ENCODE data around the gene CERS2.

The CERS2 gene

DNA sequence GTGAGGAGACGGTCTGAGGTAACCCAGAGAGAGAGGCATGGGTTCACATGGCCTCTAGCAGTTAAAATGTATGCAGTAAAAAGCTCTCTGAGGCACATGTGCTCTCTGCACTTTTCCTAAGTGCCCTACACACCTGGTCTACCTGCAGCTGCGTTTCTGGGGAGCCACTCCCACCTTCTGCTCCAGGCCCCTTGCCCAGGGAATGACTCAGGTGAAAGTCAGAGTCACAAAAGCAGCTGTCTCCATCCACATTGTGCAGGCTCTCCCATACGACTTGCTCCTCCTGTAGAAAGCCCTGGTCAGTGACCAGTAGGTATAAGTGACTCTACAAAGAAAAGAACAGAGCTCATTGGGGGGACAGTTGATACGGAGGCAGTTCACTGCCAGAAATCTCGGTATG, 23.3 kb upstream of the CERS2 start:
- DNase-seq (ENCODE audit: low spot score), result no peak

DNA sequence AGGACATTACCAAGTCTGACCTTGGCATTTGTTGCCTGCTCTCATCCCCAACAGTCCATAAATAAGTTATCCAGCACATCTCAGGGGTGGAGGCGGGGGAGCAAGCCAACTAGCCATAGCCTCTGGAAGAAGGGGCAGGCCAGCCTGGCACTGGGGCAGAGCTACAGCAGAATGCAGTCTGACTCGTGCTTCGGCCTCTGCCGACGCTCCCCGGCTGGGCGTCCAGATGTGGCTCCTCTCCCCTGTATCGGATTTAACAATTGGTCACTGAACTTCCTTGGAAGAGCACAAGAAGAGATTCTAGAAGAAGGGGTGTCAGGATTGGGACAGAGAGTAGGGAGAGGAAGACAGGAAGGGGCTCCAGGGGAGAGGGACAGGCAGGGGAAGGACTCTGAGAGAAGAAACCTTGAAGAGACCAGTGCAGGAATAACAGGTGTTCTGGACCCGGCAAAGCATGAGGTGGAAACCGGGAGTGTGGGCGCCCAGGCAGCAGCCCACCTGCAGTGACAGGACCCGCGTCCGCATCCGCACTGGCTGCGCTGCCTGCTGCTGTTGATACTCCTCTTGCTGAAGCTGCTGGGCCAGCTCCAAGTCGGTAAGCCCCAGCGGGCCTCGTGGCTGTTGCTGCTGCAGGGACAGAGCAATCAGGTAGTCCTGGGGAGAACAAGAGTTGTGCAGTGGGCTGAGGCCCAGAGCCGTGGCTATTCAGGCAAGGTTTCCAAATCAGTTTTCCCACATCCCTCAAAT, 22.7 kb upstream of the CERS2 start:
- DNase-seq (ENCODE audit: low spot score), result no peak

DNA sequence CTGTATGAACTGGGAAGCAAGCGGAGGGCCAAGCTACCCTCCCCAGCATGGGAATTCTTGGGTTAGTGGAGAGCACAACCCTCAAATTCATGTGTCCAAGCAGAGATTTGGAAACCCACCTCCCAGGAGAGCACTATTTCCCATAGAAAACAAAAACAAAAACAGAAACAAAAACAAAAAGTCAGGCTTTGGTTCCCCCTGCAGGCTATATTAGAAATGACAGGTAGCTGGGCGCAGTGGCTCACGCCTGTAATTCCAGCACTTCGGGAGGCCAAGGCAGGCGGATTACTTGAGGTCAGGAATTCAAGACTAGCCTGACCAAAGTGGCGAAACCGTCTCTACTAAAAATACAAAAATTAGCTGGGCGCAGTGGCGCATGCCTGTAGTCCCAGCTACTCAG, 21.3 kb upstream of the CERS2 start:
- DNase-seq (ENCODE audit: low spot score), result no peak

DNA sequence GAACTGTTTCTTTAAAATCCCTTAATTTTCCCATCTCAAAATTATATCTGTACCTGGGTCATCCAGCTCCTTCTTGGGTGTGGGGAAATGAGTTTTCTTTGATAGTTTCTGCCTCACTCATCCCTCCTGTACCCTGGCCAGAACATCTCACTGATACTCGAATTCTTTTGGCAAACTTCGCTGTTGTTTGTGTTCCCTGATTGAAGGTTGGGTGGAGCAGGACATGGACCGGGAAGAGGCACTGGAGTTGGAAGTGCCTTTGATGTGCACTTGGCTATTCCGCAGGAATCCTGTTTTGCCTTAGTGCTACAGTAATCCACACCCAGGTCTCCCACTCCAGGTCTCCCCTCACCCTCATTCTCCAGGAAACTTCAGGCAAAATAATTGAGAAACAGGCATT, 20.8 kb upstream of the CERS2 start:
- no peak for DNase-seq (ENCODE audit: low spot score)

DNA sequence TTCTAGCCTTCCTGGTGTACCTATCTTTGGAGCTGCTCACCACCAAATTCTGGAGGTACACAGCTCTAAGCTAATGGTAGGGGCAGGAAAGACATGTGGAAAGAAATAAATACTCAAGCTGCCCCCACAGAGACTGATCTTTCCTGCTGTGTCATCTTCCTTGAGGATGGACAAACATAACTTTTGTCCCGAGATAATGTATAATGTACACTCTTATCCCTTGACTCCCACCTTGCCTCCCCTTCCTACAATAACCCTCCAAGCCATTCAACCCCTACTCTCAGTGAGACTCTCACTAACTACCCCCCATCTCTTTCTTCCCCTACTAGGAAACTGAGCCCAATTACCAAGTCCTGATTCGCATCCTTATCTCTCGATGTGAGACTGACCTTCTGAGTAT, 19.6 kb upstream of the CERS2 start:
- DNase-seq (ENCODE audit: low spot score), result no peak

DNA sequence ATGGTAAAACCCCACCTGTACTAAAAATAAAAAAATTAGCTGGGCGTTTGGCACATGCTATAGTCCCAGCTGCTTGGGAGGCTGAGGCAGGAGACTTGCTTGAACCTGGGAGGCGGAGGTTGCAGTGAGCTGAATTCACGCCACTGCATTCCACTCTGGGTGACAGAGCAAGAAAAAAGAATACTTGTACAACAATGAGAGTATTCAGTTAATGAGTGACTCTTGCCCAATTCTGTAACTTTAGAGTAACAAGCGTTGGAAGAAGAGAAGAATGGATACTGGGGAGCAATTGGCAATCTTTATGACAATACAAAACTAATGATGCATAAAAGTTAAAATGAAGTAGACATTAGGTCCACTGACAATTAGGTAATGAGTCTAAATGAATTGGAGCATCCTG, 18.0 kb upstream of the CERS2 start:
- no peak for DNase-seq (ENCODE audit: low spot score)

DNA sequence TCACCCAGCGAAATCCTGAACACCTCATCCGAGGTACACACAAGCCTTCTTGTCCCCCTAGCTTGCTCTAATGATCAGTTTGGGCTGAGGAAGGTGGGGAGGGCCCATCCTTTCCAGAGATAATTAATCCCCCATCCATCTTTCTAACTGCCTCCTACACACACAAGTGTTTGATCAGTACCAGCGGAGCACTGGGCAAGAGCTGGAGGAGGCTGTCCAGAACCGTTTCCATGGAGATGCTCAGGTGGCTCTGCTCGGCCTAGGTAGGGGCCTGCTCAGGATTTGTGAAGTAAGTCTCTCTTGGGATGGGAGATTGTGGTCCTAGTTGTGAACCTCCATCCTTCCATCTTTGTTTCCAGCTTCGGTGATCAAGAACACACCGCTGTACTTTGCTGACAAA, 13.3 kb upstream of the CERS2 start:
- no peak for DNase-seq (ENCODE audit: low spot score)

DNA sequence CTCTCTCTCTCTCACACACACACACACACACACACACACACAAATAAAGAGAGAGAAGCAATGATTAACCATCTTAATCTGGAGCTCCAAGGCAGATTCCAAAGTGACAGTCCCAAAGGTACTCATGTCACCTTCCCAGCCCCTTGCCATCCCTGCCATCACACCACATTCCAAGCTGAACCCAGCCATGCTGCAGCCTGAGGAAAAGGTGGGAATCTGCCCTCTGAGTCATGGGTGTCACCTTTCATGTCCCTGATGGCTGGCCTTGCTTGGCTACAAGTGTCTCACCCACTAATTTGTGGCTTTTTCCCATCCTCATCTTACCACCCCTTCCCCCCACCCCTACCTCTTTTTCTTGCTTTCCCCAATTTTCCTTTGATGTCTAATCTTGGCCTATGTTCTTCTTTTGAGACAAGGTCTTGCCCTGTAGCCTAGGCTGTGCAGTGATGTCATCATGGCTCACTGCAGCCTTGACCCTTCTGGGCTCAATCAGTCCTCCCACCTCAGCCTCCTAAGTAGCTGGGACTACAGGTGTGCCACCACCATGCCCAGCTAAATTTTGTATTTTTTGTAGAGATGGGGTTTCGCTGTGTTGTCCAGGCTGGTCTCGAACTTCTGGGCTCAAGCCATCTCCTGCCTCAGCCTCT, 10.7 kb upstream of the CERS2 start:
- DNase-seq (ENCODE audit: low spot score), result no peak

DNA sequence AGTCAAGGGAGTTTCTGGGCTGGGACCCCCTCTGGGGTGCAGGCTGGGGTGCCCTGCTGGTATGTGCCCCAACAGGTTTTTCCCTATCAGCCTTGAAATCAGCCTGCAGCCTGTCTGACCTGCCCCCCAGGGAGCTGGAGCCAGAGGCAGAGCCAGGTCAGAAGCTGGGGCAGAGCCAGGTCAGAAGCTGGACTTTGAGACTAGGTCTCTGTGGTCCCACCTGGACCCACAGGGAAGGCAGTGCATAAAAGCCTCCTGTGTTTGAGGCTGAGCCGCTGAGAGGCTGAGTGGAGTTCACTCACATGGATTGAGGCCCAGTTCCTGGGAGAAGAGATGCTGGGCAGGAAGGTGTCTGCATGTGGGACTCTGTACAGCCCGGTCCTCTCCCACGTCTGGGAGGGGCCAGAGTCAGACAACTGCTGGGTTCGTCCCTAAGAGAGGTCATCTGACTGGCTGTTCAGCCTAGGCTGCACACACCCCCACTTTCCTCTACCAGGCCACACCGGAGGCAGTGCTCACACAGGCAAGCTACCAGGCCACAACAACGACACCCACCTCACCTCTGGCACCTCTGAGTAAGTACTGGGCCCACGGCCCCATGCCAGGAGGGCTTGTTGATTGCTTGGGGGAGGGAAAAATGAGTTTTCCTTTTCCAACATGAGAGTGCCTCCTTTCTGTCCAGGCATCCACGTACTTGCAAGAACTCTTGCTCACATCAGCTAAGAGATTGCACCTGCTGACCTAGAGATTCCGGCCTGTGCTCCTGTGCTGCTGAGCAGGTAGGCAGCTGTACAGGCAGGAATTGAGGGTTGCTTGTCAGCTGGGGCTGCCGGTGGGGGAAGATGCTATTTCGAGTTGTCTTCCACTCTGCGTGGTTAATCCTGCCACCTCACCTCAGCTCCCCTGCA, 7.4 kb upstream of the CERS2 start, which contains the start of gene ANXA9:
TSS of gene ANXA9 (plus strand) at position 488 of the 908 bp plus-strand sequence. CDS start 814 bp downstream, outside the sequence.
- DNase-seq (ENCODE audit: low spot score), result no peak

DNA sequence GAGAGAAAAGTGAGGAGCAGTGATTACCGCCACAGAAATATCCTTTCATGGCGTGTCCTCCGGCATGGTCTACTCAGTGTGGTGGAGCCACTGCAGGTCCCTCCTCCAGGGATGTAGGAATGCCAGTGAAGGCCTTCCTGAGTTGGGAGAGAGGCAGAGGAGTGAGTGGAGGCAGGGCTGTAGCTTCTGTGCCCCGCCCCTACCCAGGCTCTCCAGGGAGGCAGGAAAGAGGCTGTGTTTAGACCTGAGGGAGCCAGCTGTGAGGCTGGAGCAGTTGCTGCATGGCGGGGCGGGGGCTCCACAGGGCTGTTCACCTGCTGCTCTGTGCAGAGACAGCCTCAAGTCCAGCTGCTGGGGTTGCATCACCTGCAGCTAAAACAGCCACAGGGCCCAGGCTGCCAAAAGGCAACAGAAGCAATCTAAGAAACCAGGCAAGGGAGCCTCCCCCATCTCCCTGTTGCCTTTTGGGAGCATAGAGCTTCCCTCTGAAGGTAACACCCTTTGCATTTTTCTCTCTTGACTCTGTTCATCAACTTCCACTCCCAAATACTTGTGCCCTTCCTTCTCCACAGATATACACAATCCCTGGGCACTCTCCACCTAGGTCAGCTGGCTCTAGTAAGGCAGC, 6.7 kb upstream of the CERS2 start:
- DNase-seq (ENCODE audit: low spot score), result no peak

DNA sequence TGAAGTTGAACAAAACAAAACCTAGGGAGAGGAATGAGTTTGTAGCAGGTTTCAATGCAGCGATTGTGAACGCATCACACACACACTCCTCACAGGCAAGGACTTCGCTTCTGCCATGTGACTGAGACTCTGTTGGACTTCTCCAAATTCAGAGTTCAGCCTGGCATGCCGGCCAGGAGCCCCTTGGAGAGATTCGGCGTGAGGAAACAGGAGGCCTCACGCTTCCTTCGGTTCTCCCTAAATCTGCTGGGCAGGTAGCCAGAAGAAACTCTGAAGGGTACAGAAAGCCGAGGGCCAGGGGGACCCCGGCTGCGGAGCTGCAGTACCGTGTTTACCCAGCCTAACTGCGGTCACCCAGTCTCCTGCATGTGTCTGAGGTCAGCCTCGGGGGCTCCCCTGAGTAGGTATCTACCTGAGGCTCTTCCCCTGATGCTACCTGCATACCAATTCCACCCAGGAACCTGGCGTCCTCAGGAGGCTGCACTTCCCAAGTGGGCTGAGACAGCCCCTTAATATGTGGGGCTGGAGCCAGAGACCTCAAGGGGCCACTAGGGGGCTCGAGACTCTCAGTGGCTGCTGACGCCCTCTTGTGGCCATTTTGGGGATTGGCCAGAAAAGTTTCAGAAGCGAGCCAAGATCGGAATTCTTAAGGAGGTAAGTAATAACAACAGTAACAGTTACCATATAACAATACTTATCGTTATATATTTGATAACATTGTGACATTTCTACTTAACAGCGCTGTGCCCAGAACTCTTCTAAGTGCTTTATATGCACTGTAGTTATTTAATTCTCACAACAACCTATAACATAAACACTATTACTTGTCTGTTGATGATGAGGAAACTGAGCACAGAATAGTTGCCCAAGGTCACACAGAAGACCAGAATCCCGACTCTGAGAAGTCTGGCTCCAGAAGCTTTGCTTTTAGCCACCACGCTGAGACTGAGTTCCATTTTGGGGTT, 4.7 kb upstream of the CERS2 start:
- DNase-seq (ENCODE audit: low spot score), result peak; percentile 92

DNA sequence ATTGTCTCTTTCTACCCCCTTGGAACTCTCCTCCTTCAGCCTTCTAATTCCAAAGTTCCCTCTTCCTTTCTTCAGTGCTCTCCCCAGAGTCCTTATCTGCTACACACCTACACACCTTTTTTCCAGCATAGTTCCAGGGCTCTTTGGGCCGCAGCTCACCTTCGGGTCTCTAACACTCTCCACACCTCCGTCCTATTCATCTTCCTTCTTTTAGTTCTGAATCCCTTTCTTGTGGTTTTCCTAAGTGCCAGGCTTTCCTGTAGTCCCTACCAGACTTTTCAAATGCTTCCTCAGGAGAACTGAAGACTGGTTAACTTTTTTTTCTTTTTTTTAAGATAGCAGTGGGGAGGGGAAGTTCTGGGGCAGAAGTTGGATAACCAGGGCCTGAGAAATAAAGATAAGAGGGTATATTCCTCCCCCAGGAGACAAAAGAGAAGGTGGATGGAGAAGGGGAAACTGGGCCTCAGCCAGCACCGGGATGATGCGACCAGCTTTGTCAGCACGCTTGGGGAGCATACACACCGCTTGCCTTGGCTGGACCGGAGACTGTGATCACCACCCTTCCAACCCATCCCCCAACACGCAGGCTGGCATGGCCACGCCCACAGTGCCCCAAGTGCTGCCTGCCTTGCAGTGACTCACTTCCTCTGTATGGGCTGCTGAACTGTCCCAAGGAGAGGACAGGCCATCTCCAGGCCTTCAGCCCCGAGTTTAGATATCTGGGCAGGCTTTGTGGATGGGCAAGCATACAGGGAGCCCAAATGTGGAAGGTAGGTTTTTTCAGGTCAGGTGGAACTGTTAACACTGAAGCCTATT, 2.5 kb upstream of the CERS2 start:
- DNase-seq (ENCODE audit: low spot score), result peak; percentile 55

DNA sequence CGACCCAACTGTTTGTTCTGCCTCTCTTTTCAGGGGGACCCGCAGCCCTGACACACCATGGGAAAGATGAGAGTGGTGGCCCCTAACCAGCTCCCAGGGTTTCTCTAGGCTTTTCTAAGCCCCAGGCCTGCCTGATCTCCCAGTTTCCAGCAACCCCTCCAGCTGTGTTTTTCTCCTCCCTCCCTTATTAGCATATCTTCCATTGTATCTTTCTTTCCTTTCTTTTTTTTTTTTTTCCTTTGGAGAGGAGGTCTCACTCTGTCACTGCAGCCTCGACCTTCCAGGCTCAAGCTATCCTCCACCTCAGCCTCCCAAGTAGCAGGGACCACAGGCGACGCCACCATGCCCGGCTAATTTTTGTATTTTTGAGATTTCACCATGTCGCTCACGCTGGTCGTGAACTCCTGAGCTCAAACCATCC, 1.8 kb upstream of the CERS2 start:
- DNase-seq (ENCODE audit: low spot score), result no peak

DNA sequence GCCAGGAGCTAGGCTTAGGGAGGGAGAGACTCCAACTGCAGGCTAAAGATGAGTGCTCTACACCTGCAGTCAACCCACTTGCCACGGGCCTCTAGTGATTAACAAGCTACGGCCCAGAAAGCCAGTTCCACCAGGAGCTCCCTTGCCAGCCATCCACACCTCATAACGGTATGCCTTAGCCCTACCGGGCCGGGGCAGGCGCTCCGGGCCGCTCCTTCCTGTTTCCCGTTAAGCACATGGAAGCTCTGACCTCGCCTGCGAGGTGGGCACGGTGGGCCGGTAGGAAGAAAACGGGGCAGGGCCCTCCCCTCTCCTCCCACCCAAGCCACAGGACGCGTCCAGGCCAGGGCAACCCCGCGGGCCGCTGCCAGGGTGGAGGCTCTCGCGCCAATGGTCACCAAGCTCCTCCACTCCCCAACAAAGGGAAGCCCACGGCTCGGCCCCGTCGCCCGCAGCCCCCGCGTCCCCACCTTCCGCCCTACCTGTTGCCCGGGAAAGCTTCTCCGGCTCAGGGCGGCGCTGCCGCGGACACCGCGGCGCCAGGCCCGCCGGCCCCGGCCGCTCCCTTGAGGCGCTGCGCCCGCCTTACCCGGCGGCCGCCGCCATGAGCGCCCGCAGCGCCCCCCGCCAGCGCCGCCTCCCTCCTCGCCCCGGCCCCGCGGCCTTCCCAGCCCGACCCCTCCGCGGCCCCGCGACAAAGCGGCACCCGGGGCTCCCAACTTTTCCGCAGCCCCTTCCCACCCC, 627 bp downstream of the CERS2 start:
- peak; percentile 46 for DNase-seq (ENCODE audit: low spot score)

DNA sequence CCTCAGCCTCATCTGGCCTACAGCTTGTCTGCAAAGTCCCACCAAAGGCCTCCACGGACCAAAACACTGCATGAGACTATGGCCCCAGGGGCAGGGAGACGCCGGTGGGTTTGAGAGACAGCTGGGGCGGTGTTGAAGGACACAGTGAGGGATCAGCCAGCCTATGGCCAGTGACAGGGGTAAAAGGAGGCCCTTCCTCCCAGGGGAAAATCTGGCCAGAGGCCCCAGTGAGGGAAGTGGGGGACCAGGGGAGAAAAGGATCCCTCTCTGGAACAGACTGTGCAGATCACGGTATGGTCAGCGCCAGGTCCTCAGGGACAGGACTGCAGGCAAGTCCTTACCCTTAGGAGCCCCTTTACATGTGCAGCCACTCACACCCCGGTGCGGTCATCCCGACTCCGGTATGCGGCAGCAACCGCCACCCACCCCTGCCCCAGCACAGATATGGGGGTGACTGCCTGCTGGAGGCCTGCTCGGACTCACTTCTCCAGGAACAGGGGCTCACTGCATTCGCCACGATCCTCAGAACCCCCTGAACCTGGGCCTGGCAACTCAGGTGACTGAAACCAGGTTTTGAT, 1.3 kb downstream of the CERS2 start:
- DNase-seq (ENCODE audit: low spot score), result peak; percentile 44

DNA sequence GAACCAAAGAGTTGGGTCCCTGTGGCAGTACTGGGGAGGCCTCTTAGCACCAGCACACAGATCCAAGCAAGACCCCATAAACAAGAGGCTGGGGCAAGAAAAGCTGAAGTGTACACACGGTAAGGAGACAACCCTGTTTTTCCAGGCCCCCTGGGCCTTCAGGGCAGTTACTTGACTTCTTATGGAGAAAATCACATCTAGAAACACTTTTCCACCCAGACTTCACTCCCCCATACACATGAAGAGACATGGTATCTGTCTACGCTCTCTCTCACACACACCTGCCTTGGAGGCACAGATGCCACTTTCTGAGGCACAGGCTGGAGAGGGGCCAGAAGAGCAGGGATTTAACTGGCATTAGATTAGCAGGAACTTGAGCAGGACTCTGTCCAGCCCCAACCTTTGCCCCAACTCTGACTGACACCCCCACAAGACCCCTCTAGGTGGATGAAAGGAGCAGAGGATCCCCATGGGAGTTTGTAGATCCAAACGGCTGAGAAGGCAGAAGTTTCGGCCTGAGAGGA, 2.2 kb downstream of the CERS2 start:
- DNase-seq (ENCODE audit: low spot score), result no peak

DNA sequence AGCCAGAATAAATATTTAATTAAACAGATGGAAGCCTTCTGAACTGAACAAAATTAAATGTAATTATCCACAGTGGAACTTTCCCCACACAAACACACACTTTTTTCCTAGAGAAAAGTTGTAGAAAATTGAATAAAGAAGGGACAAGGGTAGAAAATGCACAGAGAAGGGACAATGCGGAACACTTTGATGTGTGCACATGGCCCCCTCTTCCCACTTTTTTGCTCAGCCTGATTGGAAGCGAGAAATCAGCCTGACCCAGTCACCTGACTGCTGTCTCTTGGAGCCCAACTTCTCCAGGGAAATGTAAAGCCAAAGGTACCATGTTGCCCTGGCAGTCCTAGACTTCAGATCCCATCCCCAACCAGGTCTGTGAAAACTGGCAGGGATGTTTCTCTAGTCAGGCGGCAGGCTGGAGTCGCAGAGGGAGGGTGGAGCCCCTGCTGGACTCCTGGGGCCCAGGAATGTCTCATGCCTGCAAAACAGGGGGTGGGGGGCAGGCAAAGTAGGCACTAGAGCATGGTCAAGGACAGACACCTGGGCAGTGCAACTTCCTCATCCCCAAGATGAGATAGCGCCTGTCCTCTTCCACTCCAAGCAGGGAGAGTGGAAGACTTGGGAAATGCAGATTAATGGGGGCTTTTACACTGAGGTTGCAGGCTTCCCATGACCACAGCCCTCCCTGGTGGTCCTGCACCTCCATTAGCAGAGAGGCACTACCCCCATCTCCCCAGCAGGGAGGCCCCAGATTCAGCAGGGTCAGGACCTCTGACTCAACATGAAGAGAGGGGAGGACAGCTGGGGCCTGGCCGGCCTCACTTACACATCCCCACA, 2.8 kb downstream of the CERS2 start:
- no peak for DNase-seq (ENCODE audit: low spot score)

Measured in hepatic stellate cell (primary cell).